Esophagus muscularis mucosa (tissue), 4 donors: ENCODE data around the gene ONECUT3.

Experiments used
- EP300 ChIP-seq: sonication (generic); formaldehyde crosslinking; IDR thresholded peaks from one replicate; pipeline ENCODE4 v1.6.1; 2017; ENCODE audit warnings: antibody characterized with exemption
- POLR2AphosphoS5 ChIP-seq, 2 donors: sonication (generic); formaldehyde crosslinking; IDR thresholded peaks; one replicate each; pipeline ENCODE4 v1.6.1; 2017; ENCODE audit warnings: antibody characterized with exemption in 2 of 2
- TF ChIP-seq, protein P1 (sequence below), 3 experiments: fragments of 200-600 bp in 2 of 3; fragments of 450-650 bp in 1 of 3; sonication (generic) in 2 of 3; IDR thresholded peaks; one replicate each; pipeline ENCODE4 v1.5.1; 2017 to 2019; ENCODE audit warnings: antibody characterized with exemption in 3 of 3, mild to moderate bottlenecking in 2 of 3, moderate library complexity in 1 of 3

DNA sequence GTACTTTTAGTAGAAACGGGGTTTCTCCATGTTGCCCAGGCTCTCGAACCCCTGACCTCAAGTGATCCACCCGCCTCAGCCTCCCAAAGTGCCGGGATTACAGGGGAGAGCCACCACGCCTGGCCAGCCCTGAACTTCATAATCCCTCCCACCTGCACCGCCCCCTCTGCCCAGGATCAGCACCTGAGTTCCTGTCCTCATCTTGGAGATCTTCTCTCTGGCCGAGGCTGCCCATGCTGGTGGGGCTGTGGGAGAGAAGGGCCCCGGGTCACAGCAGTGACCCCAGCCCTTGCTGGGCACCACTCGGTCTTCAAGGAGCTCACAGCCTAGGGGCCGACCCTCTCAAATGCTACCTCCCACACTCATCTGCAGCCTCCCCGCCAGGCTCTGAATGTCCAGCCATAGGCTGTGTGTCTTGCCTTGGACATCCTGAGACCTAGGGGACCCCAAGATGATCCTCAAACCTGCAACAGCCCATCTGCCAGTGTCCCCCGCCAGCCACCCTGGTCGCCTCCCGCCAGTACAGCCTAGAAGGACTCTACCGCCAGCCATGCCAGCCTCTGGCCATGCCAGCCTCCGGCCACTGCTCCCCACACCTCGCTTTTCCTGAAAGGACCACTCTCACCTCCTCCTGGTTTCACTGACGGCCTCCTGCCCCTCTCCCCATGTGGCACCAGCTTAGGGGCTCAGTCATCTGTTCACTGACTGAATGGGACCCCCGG is 57.3 kb downstream of the ONECUT3 start:
- TF ChIP-seq, protein P1, sequence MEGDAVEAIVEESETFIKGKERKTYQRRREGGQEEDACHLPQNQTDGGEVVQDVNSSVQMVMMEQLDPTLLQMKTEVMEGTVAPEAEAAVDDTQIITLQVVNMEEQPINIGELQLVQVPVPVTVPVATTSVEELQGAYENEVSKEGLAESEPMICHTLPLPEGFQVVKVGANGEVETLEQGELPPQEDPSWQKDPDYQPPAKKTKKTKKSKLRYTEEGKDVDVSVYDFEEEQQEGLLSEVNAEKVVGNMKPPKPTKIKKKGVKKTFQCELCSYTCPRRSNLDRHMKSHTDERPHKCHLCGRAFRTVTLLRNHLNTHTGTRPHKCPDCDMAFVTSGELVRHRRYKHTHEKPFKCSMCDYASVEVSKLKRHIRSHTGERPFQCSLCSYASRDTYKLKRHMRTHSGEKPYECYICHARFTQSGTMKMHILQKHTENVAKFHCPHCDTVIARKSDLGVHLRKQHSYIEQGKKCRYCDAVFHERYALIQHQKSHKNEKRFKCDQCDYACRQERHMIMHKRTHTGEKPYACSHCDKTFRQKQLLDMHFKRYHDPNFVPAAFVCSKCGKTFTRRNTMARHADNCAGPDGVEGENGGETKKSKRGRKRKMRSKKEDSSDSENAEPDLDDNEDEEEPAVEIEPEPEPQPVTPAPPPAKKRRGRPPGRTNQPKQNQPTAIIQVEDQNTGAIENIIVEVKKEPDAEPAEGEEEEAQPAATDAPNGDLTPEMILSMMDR (IDR thresholded peaks at IDR 0.05), result no peak
- TF ChIP-seq POLR2AphosphoS5 (IDR thresholded peaks at IDR 0.05), result no peak
- no peak for TF ChIP-seq EP300
